Mesendoderm (in vitro differentiated cells): ENCODE data around the gene ULBP2.
"Not testable (repeated sequence)": the region's sequence is repeated elsewhere in the genome, so short reads cannot be mapped to it uniquely, and the experiment has no call there.

ENCODE experiments used
- DNase-seq: peaks from one replicate; pipeline ENCODE4 v3.0.0; 2013
- H2AK5ac ChIP-seq: 2 replicates; pipeline ENCODE4 v1.6.1; 2013; ENCODE audit warnings: low read length, inconsistent platforms
- H2BK120ac ChIP-seq: 2 replicates; pipeline ENCODE4 v1.6.1; 2013; ENCODE audit warnings: low read depth, mild to moderate bottlenecking, low read length, moderate library complexity, mixed read lengths
- H2BK15ac ChIP-seq: replicated peaks from 2 replicates; pipeline ENCODE4 v1.6.1; 2013; ENCODE audit warnings: low read depth, mild to moderate bottlenecking, moderate library complexity
- H2BK5ac ChIP-seq: 2 replicates; pipeline ENCODE4 v1.6.1; 2013; ENCODE audit warnings: low read length, inconsistent platforms
- H3K18ac ChIP-seq: 2 replicates; pipeline ENCODE4 v1.6.1; 2013; ENCODE audit warnings: mild to moderate bottlenecking, low read length, mixed read lengths
- H3K23ac ChIP-seq: one replicate; pipeline ENCODE4 v1.6.1; 2013; ENCODE audit warnings: low read length
- H3K27ac ChIP-seq: 2 replicates; pipeline ENCODE4 v1.5.1; 2013; ENCODE audit warnings: low read depth, mild to moderate bottlenecking, inconsistent platforms, low read length, moderate library complexity
- H3K27me3 ChIP-seq: 2 replicates; pipeline ENCODE4 v1.6.1; 2013; ENCODE audit warnings: low read length, control low read depth, mild to moderate bottlenecking, inconsistent platforms; ENCODE audit not compliant: insufficient read depth, poor library complexity
- H3K36me3 ChIP-seq: 2 replicates; pipeline ENCODE4 v1.6.1; 2013; ENCODE audit warnings: low read length, inconsistent platforms; ENCODE audit not compliant: control insufficient read depth, insufficient read depth
- H3K4ac ChIP-seq: one replicate; pipeline ENCODE4 v1.6.1; 2013; ENCODE audit warnings: low read depth, mild to moderate bottlenecking, low read length, moderate library complexity
- H3K4me1 ChIP-seq: 2 replicates; pipeline ENCODE4 v1.6.1; 2013; ENCODE audit warnings: low read depth, low read length, inconsistent platforms; ENCODE audit not compliant: control insufficient read depth
- H3K4me2 ChIP-seq: 2 replicates; pipeline ENCODE4 v1.6.1; 2013; ENCODE audit warnings: low read length
- H3K4me3 ChIP-seq: 2 replicates; pipeline ENCODE4 v1.5.1; 2013; ENCODE audit warnings: mild to moderate bottlenecking, low read length
- H3K56ac ChIP-seq: one replicate; pipeline ENCODE4 v1.6.1; 2013; ENCODE audit warnings: low read length
- H3K79me1 ChIP-seq: 2 replicates; pipeline ENCODE4 v1.6.1; 2013; ENCODE audit warnings: low read length, inconsistent platforms
- H3K79me2 ChIP-seq: 2 replicates; pipeline ENCODE4 v1.6.1; 2013; ENCODE audit warnings: mild to moderate bottlenecking, low read length; ENCODE audit not compliant: control insufficient read depth, insufficient read depth
- H3K9ac ChIP-seq: 2 replicates; pipeline ENCODE4 v1.6.1; 2013; ENCODE audit warnings: low read length, inconsistent platforms
- H4K5ac ChIP-seq: one replicate; pipeline ENCODE4 v1.6.1; 2013; ENCODE audit warnings: low read length
- H4K8ac ChIP-seq: one replicate; pipeline ENCODE4 v1.6.1; 2013; ENCODE audit warnings: low read depth, mild to moderate bottlenecking, control low read depth, low read length, moderate library complexity
- WGBS: extraction: QIAGEN DNeasy Blood & Tissue Kit; methylation state at CpG from one replicate; pipeline ENCODE4 v1.1.7; 2013; ENCODE audit warnings: low lambda C conversion rate, missing lambda C conversion rate; ENCODE audit not compliant: insufficient coverage; ENCODE audit errors: extremely low coverage; 5-methylcytosine and 5-hydroxymethylcytosine counted together

The ULBP2 gene

GRCh38 chr6:149906405-149906804 is 35.4 kb upstream of the ULBP2 start:
- H3K4me2 ChIP-seq = no peak overlapping the region
- no peak overlapping the region for H3K27ac ChIP-seq
- no peaks in the 10 kb centered on the region for H3K4me1 ChIP-seq
- H2BK120ac ChIP-seq = no peak overlapping the region
- H2AK5ac ChIP-seq = no peak overlapping the region
- H3K23ac ChIP-seq = no peak overlapping the region
- no peaks in the 10 kb centered on the region for H3K79me2 ChIP-seq
- H2BK5ac ChIP-seq = no peak overlapping the region
- H4K5ac ChIP-seq = no peak overlapping the region
- H2BK15ac ChIP-seq = no peak overlapping the region
- DNase-seq = no peak
- no peak overlapping the region for H4K8ac ChIP-seq
- no peak overlapping the region for H3K4me3 ChIP-seq
- no peak overlapping the region for H3K9ac ChIP-seq
- no peak overlapping the region for H3K4ac ChIP-seq
- H3K56ac ChIP-seq = no peak overlapping the region
- H3K36me3 ChIP-seq = no peaks in the 10 kb centered on the region
- H3K18ac ChIP-seq = no peak overlapping the region
- WGBS = no CpG with 5 or more reads among the region's 4 CpGs
- no peaks in the 10 kb centered on the region for H3K27me3 ChIP-seq
- no peaks in the 10 kb centered on the region for H3K79me1 ChIP-seq

GRCh38 chr6:149907317-149907716 is 34.5 kb upstream of the ULBP2 start:
- no peak overlapping the region for H2BK5ac ChIP-seq
- no peaks in the 10 kb centered on the region for H3K79me2 ChIP-seq
- no peak overlapping the region for H4K8ac ChIP-seq
- DNase-seq = no peak
- H4K5ac ChIP-seq = no peak overlapping the region
- no peak overlapping the region for H3K27ac ChIP-seq
- H2BK120ac ChIP-seq = no peak overlapping the region
- no CpG with 5 or more reads among the region's 2 CpGs for WGBS
- H2BK15ac ChIP-seq = no peak overlapping the region
- no peaks in the 10 kb centered on the region for H3K79me1 ChIP-seq
- no peak overlapping the region for H3K4me3 ChIP-seq
- no peaks in the 10 kb centered on the region for H3K36me3 ChIP-seq
- H2AK5ac ChIP-seq = no peak overlapping the region
- no peak overlapping the region for H3K4ac ChIP-seq
- H3K9ac ChIP-seq = no peak overlapping the region
- H3K4me1 ChIP-seq = no peaks in the 10 kb centered on the region
- H3K18ac ChIP-seq = no peak overlapping the region
- no peak overlapping the region for H3K4me2 ChIP-seq
- H3K23ac ChIP-seq = no peak overlapping the region
- H3K27me3 ChIP-seq = no peaks in the 10 kb centered on the region
- no peak overlapping the region for H3K56ac ChIP-seq

- H3K27ac ChIP-seq, H3K4me1 ChIP-seq, H3K27me3 ChIP-seq, H4K8ac ChIP-seq, H2BK120ac ChIP-seq, H3K4me2 ChIP-seq, H3K79me1 ChIP-seq, H3K79me2 ChIP-seq, H3K9ac ChIP-seq, H3K4me3 ChIP-seq, DNase-seq, H4K5ac ChIP-seq, H3K36me3 ChIP-seq, H3K23ac ChIP-seq, H2AK5ac ChIP-seq, H3K56ac ChIP-seq, H3K4ac ChIP-seq, H2BK5ac ChIP-seq, H2BK15ac ChIP-seq, H3K18ac ChIP-seq: not testable (repeated sequence)
- WGBS = no CpG with 5 or more reads among the region's 4 CpGs
Measured at GRCh38 chr6:149908480-149908879, 33.3 kb upstream of the ULBP2 start.

- Histone ChIP-seq H3K23ac (no peak overlapping the region), H3K36me3 (no peaks in the 10 kb centered on the region), H2AK5ac (no peak overlapping the region), H3K4me1 (no peaks in the 10 kb centered on the region), H2BK120ac (no peak overlapping the region), H3K4me2 (no peak overlapping the region), H2BK5ac (no peak overlapping the region), H3K4me3 (no peak overlapping the region), H3K27ac (no peak overlapping the region), H3K79me1 (no peaks in the 10 kb centered on the region), H2BK15ac (no peak overlapping the region), H3K9ac (no peak overlapping the region), H4K8ac (no peak overlapping the region), H3K56ac (no peak overlapping the region), H3K27me3 (no peaks in the 10 kb centered on the region), H3K4ac (no peak overlapping the region), H3K18ac (no peak overlapping the region), H4K5ac (no peak overlapping the region), H3K79me2 (no peaks in the 10 kb centered on the region)
- WGBS = no CpG with 5 or more reads among the region's 9 CpGs
- DNase-seq = no peak
Measured at GRCh38 chr6:149909701-149910470, 31.9 kb upstream of the ULBP2 start.

- no CpG with 5 or more reads among the region's 23 CpGs for WGBS
- DNase-seq = no peak
Measured at GRCh38 chr6:149910721-149911151, 31.1 kb upstream of the ULBP2 start.

GRCh38 chr6:149912680-149913079 is 29.1 kb upstream of the ULBP2 start:
- not testable (repeated sequence) for H2BK15ac ChIP-seq, H3K79me2 ChIP-seq, H3K56ac ChIP-seq, H3K4ac ChIP-seq, H2AK5ac ChIP-seq, H2BK5ac ChIP-seq, H3K4me3 ChIP-seq, H3K79me1 ChIP-seq, DNase-seq, H3K27me3 ChIP-seq, H3K4me2 ChIP-seq, H3K4me1 ChIP-seq, H4K8ac ChIP-seq, H3K9ac ChIP-seq, H3K27ac ChIP-seq, H2BK120ac ChIP-seq, H3K36me3 ChIP-seq, H4K5ac ChIP-seq, H3K18ac ChIP-seq, H3K23ac ChIP-seq
- no CpG with 5 or more reads among the region's 3 CpGs for WGBS

More at GRCh38 chr6:149910721-149911151, 31.1 kb upstream of the ULBP2 start:
- Histone ChIP-seq H2BK5ac (no peak overlapping the region), H3K36me3 (no peaks in the 10 kb centered on the region), H4K8ac (no peak overlapping the region), H3K4me2 (no peak overlapping the region), H3K4ac (no peak overlapping the region), H3K79me1 (no peaks in the 10 kb centered on the region), H3K79me2 (no peaks in the 10 kb centered on the region), H3K27me3 (no peaks in the 10 kb centered on the region), H3K18ac (no peak overlapping the region), H3K23ac (no peak overlapping the region), H3K4me3 (no peak overlapping the region), H2AK5ac (no peak overlapping the region), H3K4me1 (no peaks in the 10 kb centered on the region), H2BK15ac (no peak overlapping the region), H2BK120ac (no peak overlapping the region), H4K5ac (no peak overlapping the region), H3K27ac (no peak overlapping the region), H3K9ac (no peak overlapping the region), H3K56ac (no peak overlapping the region)
